HCT116 (cell line): Measurements from ENCODE around the gene TTC27. TPM values are rescaled to one million over a fixed set of nuclear protein-coding genes. Genes with fewer than 3 reads are reported as not detected.

Source experiments
- ATAC-seq: fragments of 200-7000 bp; cut with Tn5 transposase; 2 replicates; pipeline ENCODE4 v1.9.1; 2020; ENCODE audit warnings: mild to moderate bottlenecking, moderate library complexity
- BruUV-seq: library from RNA; stranded (reverse); fragments of 400-500 nt; replicated peaks from 2 replicates; lab custom pipeline; 2021; lab: Mats Ljungman, UMichigan
- CTCF ChIA-PET: fragments of 300-600 bp; sonication (Branson Sonifier 250); formaldehyde crosslinking; loops from one replicate; lab custom pipeline; 2021; ENCODE audit warnings: antibody characterized with exemption; lab: Charles Lee
- POLR2A ChIA-PET: fragments of 300-600, 350-600 bp; sonication (Branson Sonifier 250); formaldehyde crosslinking; loops from one replicate; lab custom pipeline; 2021; ENCODE audit warnings: antibody characterized with exemption; lab: Charles Lee
- RAD21 ChIA-PET, 2 experiments: fragments of 300-600 bp; sonication (Branson Sonifier 250); formaldehyde crosslinking; loops; one replicate each; lab custom pipeline; 2023; ENCODE audit warnings: low total read pairs in 2 of 2; ENCODE audit not compliant: uncharacterized antibody in 2 of 2, unreplicated experiment in 2 of 2, low non-redundant PET in 1 of 2; lab: Charles Lee
- DNase-seq: peaks from one replicate; pipeline ENCODE4 v3.0.0-alpha.2; 2010; ENCODE audit warnings: low read depth, low spot score
- H2AFZ ChIP-seq: fragments of 200-600 bp; shearing (Covaris generic), sonication (generic); 2 replicates; pipeline ENCODE4 v1.6.1; 2017; ENCODE audit warnings: low read depth, mixed run types, mixed read lengths, antibody characterized with exemption, low read length; ENCODE audit not compliant: poor library complexity, severe bottlenecking
- H3K27ac ChIP-seq: 2 replicates; pipeline ENCODE4 v1.5.1; 2012; ENCODE audit warnings: low read depth, low read length
- H3K27me3 ChIP-seq: fragments of 200-600 bp; sonication (generic); 2 replicates; pipeline ENCODE4 v1.6.1; 2016; ENCODE audit warnings: mixed run types, low read length, mixed read lengths; ENCODE audit not compliant: insufficient read depth
- H3K36me3 ChIP-seq, 2 experiments: fragments of 200-500 bp in 1 of 2; fragments of 200-600 bp in 1 of 2; sonication (Bioruptor generic) in 1 of 2; sonication (generic) in 1 of 2; 2 replicates each; pipeline versions ENCODE4 v1.5.1 to v1.6.1; 2014 to 2016; ENCODE audit warnings: low read length in 2 of 2, inconsistent platforms in 1 of 2, mixed read lengths in 1 of 2, mixed run types in 1 of 2; ENCODE audit not compliant: insufficient read depth in 2 of 2, control insufficient read depth in 1 of 2
- H3K4me1 ChIP-seq, 2 experiments: fragments of 200-600 bp in 1 of 2; sonication (generic) in 1 of 2; 2 replicates each; pipeline versions ENCODE4 v1.5.1 to v1.6.1; 2012 to 2017; ENCODE audit warnings: low read length in 2 of 2, inconsistent platforms in 1 of 2, mild to moderate bottlenecking in 1 of 2, mixed read lengths in 1 of 2, mixed run types in 1 of 2, moderate library complexity in 1 of 2; ENCODE audit not compliant: insufficient read depth in 2 of 2, control insufficient read depth in 1 of 2
- H3K4me2 ChIP-seq: fragments of 200-600 bp; sonication (generic); 2 replicates; pipeline ENCODE4 v1.6.1; 2017; ENCODE audit warnings: mixed run types, low read length, mixed read lengths
- H3K4me3 ChIP-seq, 2 experiments: fragments of 200-600 bp in 1 of 2; sonication (generic) in 1 of 2; replicated peaks in 1 of 2; 2 replicates each; pipeline ENCODE4 v1.5.1; 2011 to 2016; ENCODE audit warnings: low read length in 2 of 2, control low read depth in 1 of 2, low read depth in 1 of 2, mild to moderate bottlenecking in 1 of 2, mixed read lengths in 1 of 2, mixed run types in 1 of 2
- H3K79me2 ChIP-seq: fragments of 200-600 bp; sonication (generic); 2 replicates; pipeline ENCODE4 v1.6.1; 2017; ENCODE audit warnings: mild to moderate bottlenecking, mixed run types, low read length, moderate library complexity, mixed read lengths; ENCODE audit not compliant: insufficient read depth
- H3K9ac ChIP-seq: fragments of 200-600 bp; sonication (generic); 2 replicates; pipeline ENCODE4 v1.6.1; 2016; ENCODE audit warnings: low read length, mixed read lengths
- H3K9me2 ChIP-seq: fragments of 200-600 bp; sonication (generic), shearing (Covaris generic); 2 replicates; pipeline ENCODE4 v1.6.1; 2017; ENCODE audit warnings: mixed run types, mild to moderate bottlenecking, moderate library complexity; ENCODE audit not compliant: insufficient read depth
- H3K9me3 ChIP-seq, 2 experiments: fragments of 200-500 bp in 1 of 2; fragments of 200-600 bp in 1 of 2; sonication (Bioruptor generic) in 1 of 2; sonication (generic) in 1 of 2; 2 replicates each; pipeline ENCODE4 v1.6.1; 2014 to 2017; ENCODE audit warnings: low read length in 2 of 2, mixed read lengths in 2 of 2, inconsistent platforms in 1 of 2, low read depth in 1 of 2, mild to moderate bottlenecking in 1 of 2, mixed run types in 1 of 2, moderate library complexity in 1 of 2; ENCODE audit not compliant: control insufficient read depth in 1 of 2, insufficient read depth in 1 of 2
- H4K20me1 ChIP-seq: fragments of 200-600 bp; sonication (generic), shearing (Covaris generic); 2 replicates; pipeline ENCODE4 v1.6.1; 2017; ENCODE audit warnings: mixed run types, mild to moderate bottlenecking, moderate library complexity; ENCODE audit not compliant: insufficient read depth
- CBX3 ChIP-seq: IDR thresholded peaks from 2 replicates; pipeline ENCODE4 v1.6.1; 2012; ENCODE audit warnings: low read depth
- CEBPB ChIP-seq: IDR thresholded peaks from 2 replicates; pipeline ENCODE4 v1.6.1; 2012; ENCODE audit warnings: low read depth
- EGR1 ChIP-seq: IDR thresholded peaks from 2 replicates; pipeline ENCODE4 v1.6.1; 2012; ENCODE audit warnings: low read depth
- EZH2 ChIP-seq: fragments of 200-600 bp; sonication (generic); IDR thresholded peaks from 2 replicates; pipeline ENCODE4 v1.6.1; 2017; ENCODE audit warnings: antibody characterized with exemption, mixed run types
- EZH2phosphoT487 ChIP-seq: fragments of 200-600 bp; IDR thresholded peaks from 2 replicates; pipeline ENCODE4 v1.6.1; 2018; ENCODE audit warnings: antibody characterized with exemption, borderline replicate concordance
- FOSL1 ChIP-seq: IDR thresholded peaks from 2 replicates; pipeline ENCODE4 v1.6.1; 2012; ENCODE audit warnings: low read depth
- JUND ChIP-seq: IDR thresholded peaks from 2 replicates; pipeline ENCODE4 v1.6.1; 2012
- POLR2AphosphoS5 ChIP-seq: IDR thresholded peaks from 2 replicates; pipeline ENCODE4 v1.6.1; 2011; ENCODE audit warnings: mild to moderate bottlenecking, low read depth, low read length, moderate library complexity
- RAD21 ChIP-seq: IDR thresholded peaks from 2 replicates; pipeline ENCODE4 v1.6.1; 2012; ENCODE audit warnings: low read depth, mild to moderate bottlenecking
- REST ChIP-seq: IDR thresholded peaks from 2 replicates; pipeline ENCODE4 v1.6.1; 2012; ENCODE audit warnings: low read depth
- SIN3A ChIP-seq: IDR thresholded peaks from 2 replicates; pipeline ENCODE4 v1.6.1; 2012; ENCODE audit warnings: low read depth
- SRF ChIP-seq: IDR thresholded peaks from 2 replicates; pipeline ENCODE4 v1.6.1; 2012; ENCODE audit warnings: low read depth
- TCF7L2 ChIP-seq: IDR thresholded peaks from 2 replicates; pipeline ENCODE4 v1.7.0; 2011; ENCODE audit warnings: borderline replicate concordance, inconsistent platforms; ENCODE audit not compliant: insufficient read depth, insufficient read length; ENCODE audit errors: extremely low read depth
- YY1 ChIP-seq: IDR thresholded peaks from 2 replicates; pipeline ENCODE4 v1.6.1; 2011; ENCODE audit warnings: low read length, low read depth, moderate library complexity, mild to moderate bottlenecking; ENCODE audit not compliant: insufficient replicate concordance; ENCODE audit errors: extremely low read depth
- ZBTB33 ChIP-seq: IDR thresholded peaks from 2 replicates; pipeline ENCODE4 v1.6.1; 2011; ENCODE audit warnings: mild to moderate bottlenecking, low read length, moderate library complexity; ENCODE audit not compliant: insufficient replicate concordance; ENCODE audit errors: extremely low read depth
- ZFX ChIP-seq: fragments of 450-650 bp; IDR thresholded peaks from 2 replicates; pipeline ENCODE4 v1.6.1; 2017
- ZNF274 ChIP-seq: fragments of 200-500 bp; sonication (Bioruptor generic); IDR thresholded peaks from 2 replicates; pipeline ENCODE4 v1.6.1; 2014; ENCODE audit warnings: mild to moderate bottlenecking, low read depth, low read length, inconsistent platforms
- intact Hi-C: fragments of 100-400 bp; cut with micrococcal nuclease; formaldehyde crosslinking; loops from 2 replicates; pipeline ENCODE4 v1.10.0; 2022
- total RNA-seq: library from RNA; stranded (reverse); gene quantifications from one replicate; pipeline ENCODE4 v1.2.1, GENCODE V29; 2021; ENCODE audit not compliant: unreplicated experiment

Gene TTC27
- total RNA-seq, 1 experiment from 2014 or later: 24.4 TPM

GRCh38 chr2:32788114-32788513 is 160.3 kb downstream of the TTC27 start:
- ChIA-PET RAD21 (no interaction called here), POLR2A (no interaction called here), CTCF (no interaction called here)
- Histone ChIP-seq H3K9me3 (no peaks in the 10 kb centered on the region), H3K36me3 (no peaks in the 10 kb centered on the region), H3K4me1 (no peaks in the 10 kb centered on the region), H2AFZ (no peak overlapping the region), H3K27me3 (no peaks in the 10 kb centered on the region), H3K79me2 (no peaks in the 10 kb centered on the region), H3K9me2 (no peaks in the 10 kb centered on the region), H3K27ac (no peak overlapping the region), H3K9ac (no peak overlapping the region), H3K4me2 (no peak overlapping the region), H4K20me1 (no peaks in the 10 kb centered on the region), H3K4me3 (no peak overlapping the region)
- intact Hi-C loops: no loop called here
- DNase-seq: no peak
- TF ChIP-seq YY1: no peak
- BruUV-seq: no TSS peak
- ATAC-seq: no peak

GRCh38 chr2:32792416-32792815 is 164.6 kb downstream of the TTC27 start:
- intact Hi-C loops: no loop called here
- no peaks in the 10 kb centered on the region for H4K20me1 ChIP-seq
- no peaks in the 10 kb centered on the region for H3K27me3 ChIP-seq
- H3K9ac ChIP-seq: no peak overlapping the region
- H3K4me2 ChIP-seq: no peak overlapping the region
- BruUV-seq: no TSS peak
- no peaks in the 10 kb centered on the region for H3K36me3 ChIP-seq
- POLR2A ChIA-PET: no interaction called here
- no peaks in the 10 kb centered on the region for H3K9me2 ChIP-seq
- DNase-seq (no peak), ATAC-seq (no peak)
- TF ChIP-seq ZFX (no peak), JUND (no peak), EZH2 (no peak), RAD21 (no peak), ZNF274 (no peak), CEBPB (no peak), ZBTB33 (no peak), SRF (no peak), CBX3 (no peak), FOSL1 (no peak), TCF7L2 (no peak), REST (no peak), EGR1 (no peak), POLR2AphosphoS5 (no peak), EZH2phosphoT487 (no peak), SIN3A (no peak)
- no peak overlapping the region for H2AFZ ChIP-seq
- CTCF ChIA-PET: no interaction called here
- H3K9me3 ChIP-seq: no peaks in the 10 kb centered on the region
- RAD21 ChIA-PET: no interaction called here
- no peak overlapping the region for H3K4me3 ChIP-seq
- H3K4me1 ChIP-seq: no peaks in the 10 kb centered on the region
- no peaks in the 10 kb centered on the region for H3K79me2 ChIP-seq
- no peak overlapping the region for H3K27ac ChIP-seq
